B cell (primary cell): ENCODE data around the gene ATG4B. TPM values are rescaled to one million over a fixed set of nuclear protein-coding genes. Genes with fewer than 3 reads are reported as not detected.

Experiments
- ATAC-seq: fragments of 200-7000 bp; cut with Tn5 transposase; one replicate; pipeline ENCODE4 v1.10.0; 2021; ENCODE audit warnings: low read depth, mild to moderate bottlenecking, moderate number of reproducible peaks, moderate library complexity
- CTCF ChIA-PET: fragments of 350-600 bp; sonication (Branson Sonifier 250); formaldehyde crosslinking; loops from one replicate; lab custom pipeline; 2021; ENCODE audit warnings: antibody characterized with exemption, inconsistent platforms; lab: Charles Lee
- POLR2A ChIA-PET: fragments of 350-600 bp; sonication (Branson Sonifier 250); formaldehyde crosslinking; loops from one replicate; lab custom pipeline; 2021; ENCODE audit warnings: antibody characterized with exemption; lab: Charles Lee
- DNase-seq: peaks from one replicate; pipeline ENCODE4 v3.0.0; 2013
- H2AFZ ChIP-seq: 2 replicates; pipeline ENCODE4 v1.6.1; 2012; ENCODE audit warnings: mild to moderate bottlenecking, low read depth, low read length; ENCODE audit not compliant: insufficient read depth, poor library complexity, severe bottlenecking
- H3K27ac ChIP-seq, 2 donors: 1 replicate in 1 of 2; 2 replicates in 1 of 2; pipeline ENCODE4 v1.5.1; 2012 to 2013; ENCODE audit warnings: low read length in 2 of 2, mild to moderate bottlenecking in 2 of 2, moderate library complexity in 1 of 2
- H3K27me3 ChIP-seq, 4 experiments: fragments of 200-600 bp in 1 of 4; sonication (generic) in 1 of 4; replicated peaks in 1 of 4; 1 replicate in 2 of 4; 2 replicates in 2 of 4; pipeline versions ENCODE4 v1.6.1 to v1.7.0; 2013 to 2016; ENCODE audit warnings: low read length in 3 of 4, mild to moderate bottlenecking in 2 of 4, mixed read lengths in 1 of 4, moderate library complexity in 1 of 4; ENCODE audit not compliant: insufficient read depth in 4 of 4, control insufficient read depth in 3 of 4; ENCODE audit errors: control extremely low read depth in 1 of 4
- H3K36me3 ChIP-seq, 2 experiments: replicated peaks in 1 of 2; 1 replicate in 1 of 2; 2 replicates in 1 of 2; pipeline versions ENCODE4 v1.6.1 to v1.7.1; 2013; ENCODE audit warnings: low read length in 1 of 2; ENCODE audit not compliant: insufficient read depth in 2 of 2, control insufficient read depth in 1 of 2; ENCODE audit errors: control extremely low read depth in 1 of 2, extremely low read depth in 1 of 2
- H3K4me1 ChIP-seq, 2 donors: fragments of 200-600 bp in 1 of 2; sonication (generic) in 1 of 2; 1 replicate in 1 of 2; 2 replicates in 1 of 2; pipeline versions ENCODE4 v1.5.1 to v1.6.1; 2013 to 2017; ENCODE audit warnings: low read length in 2 of 2; ENCODE audit not compliant: control insufficient read depth in 2 of 2, insufficient read depth in 2 of 2
- H3K4me2 ChIP-seq: replicated peaks from 2 replicates; pipeline ENCODE3; 2012; ENCODE audit warnings: mild to moderate bottlenecking, low read depth, low read length; ENCODE audit not compliant: poor library complexity, severe bottlenecking
- H3K4me3 ChIP-seq, 5 experiments: fragments of 200-600 bp in 1 of 5; sonication (generic) in 1 of 5; 1 replicate in 3 of 5; 2 replicates in 2 of 5; pipeline versions ENCODE4 v1.5.1 to v1.7.0; 2011 to 2016; ENCODE audit warnings: low read length in 4 of 5, mild to moderate bottlenecking in 4 of 5, low read depth in 2 of 5, control low read depth in 1 of 5, moderate library complexity in 1 of 5; ENCODE audit not compliant: insufficient read depth in 1 of 5; ENCODE audit errors: control extremely low read depth in 1 of 5, extremely low read depth in 1 of 5
- H3K79me2 ChIP-seq: fragments of 200-600 bp; sonication (generic); one replicate; pipeline ENCODE4 v1.6.0; 2016; ENCODE audit warnings: low read length; ENCODE audit not compliant: control insufficient read depth, insufficient read depth
- H3K9ac ChIP-seq: fragments of 200-600 bp; sonication (generic); 2 replicates; pipeline ENCODE4 v1.6.1; 2017; ENCODE audit warnings: mild to moderate bottlenecking, low read length, moderate library complexity
- H3K9me3 ChIP-seq, 3 donors: one replicate each; pipeline versions ENCODE4 v1.6.1 to v1.7.1; 2013; ENCODE audit warnings: low read length in 2 of 3; ENCODE audit not compliant: control insufficient read depth in 2 of 3, insufficient read depth in 1 of 3; ENCODE audit errors: control extremely low read depth in 1 of 3
- H4K20me1 ChIP-seq: 2 replicates; pipeline ENCODE4 v1.6.0; 2012; ENCODE audit warnings: mild to moderate bottlenecking, low read length; ENCODE audit not compliant: insufficient read depth, control insufficient read depth, poor library complexity, severe bottlenecking
- H3K27ac Mint-ChIP-seq: one replicate; pipeline ENCODE4 v1.8.0; 2021; ENCODE audit warnings: mixed read lengths
- H3K27me3 Mint-ChIP-seq: one replicate; pipeline ENCODE4 v1.8.0; 2021; ENCODE audit warnings: mixed read lengths
- H3K4me1 Mint-ChIP-seq: one replicate; pipeline ENCODE4 v1.8.0; 2021; ENCODE audit warnings: mixed read lengths
- H3K4me3 Mint-ChIP-seq: one replicate; pipeline ENCODE4 v1.8.0; 2021; ENCODE audit warnings: mixed read lengths
- H3K9me3 Mint-ChIP-seq: one replicate; pipeline ENCODE4 v1.8.0; 2022; ENCODE audit warnings: mixed read lengths; ENCODE audit not compliant: insufficient read depth
- CTCF ChIP-seq: fragments of 200-600 bp; IDR thresholded peaks from one replicate; pipeline ENCODE4 v1.8.0; 2022; ENCODE audit warnings: antibody characterized with exemption, mild to moderate bottlenecking
- EZH2 ChIP-seq: IDR thresholded peaks from 2 replicates; pipeline ENCODE4 v1.6.1; 2012; ENCODE audit warnings: borderline replicate concordance, low read depth, mild to moderate bottlenecking, moderate library complexity, low read length; ENCODE audit not compliant: insufficient read depth, poor library complexity, severe bottlenecking
- WGBS: methylation state at CpG from one replicate; pipeline ENCODE4 v1.1.5; 2013; ENCODE audit warnings: missing lambda C conversion rate; ENCODE audit not compliant: insufficient coverage; 5-methylcytosine and 5-hydroxymethylcytosine counted together
- intact Hi-C: fragments of 100-400 bp; cut with micrococcal nuclease; formaldehyde crosslinking; loops from one replicate; pipeline ENCODE4 v1.10.0; 2022
- polyA plus RNA-seq: library from polyadenylated mRNA; depleted of rRNA; stranded (reverse); fragments of >200 nt; gene quantifications from 2 replicates; pipeline ENCODE4 v1.2.3, GENCODE V29; 2012
- total RNA-seq, 2 donors: library from RNA; stranded (reverse); fragments of 120-200 nt in 1 of 2; gene quantifications; 1 replicate in 1 of 2; 2 replicates in 1 of 2; pipeline versions ENCODE4 v1.2.3 to v1.2.4, GENCODE V29; 2013 to 2022

ATG4B gene
- total and polyA plus RNA-seq, 2 donors (not counting 1 experiment from before 2014, with no cell fraction given) = 130 TPM

- ATAC-seq = no peak
- 92% methylated on average over 31 of the region's 31 CpGs for WGBS
- H3K9ac ChIP-seq = no peak overlapping the region
- no peak overlapping the region for H3K4me3 Mint-ChIP-seq
- H3K4me1 Mint-ChIP-seq = no peaks in the 10 kb centered on the region
- no peak overlapping the region for H3K27ac ChIP-seq
- TF ChIP-seq EZH2 (no peak), CTCF (no peak)
- H3K9me3 ChIP-seq = no peaks in the 10 kb centered on the region
- H3K36me3 ChIP-seq = peaks cover 0 to 38% of the 10 kb centered on the region in 2 experiments
- DNase-seq = no peak
- no peaks in the 10 kb centered on the region for H4K20me1 ChIP-seq
- H3K27ac Mint-ChIP-seq = no peak overlapping the region
- no peaks in the 10 kb centered on the region for H3K27me3 ChIP-seq
- no peak overlapping the region for H3K4me3 ChIP-seq
- ChIA-PET CTCF (interaction anchor here (1.1 kb wide), 1 partner anchor 208 kb away, joined by 3 read pairs; no protein-coding TSS in a partner anchor), POLR2A (no interaction called here)
- no peaks in the 10 kb centered on the region for H3K4me1 ChIP-seq
- no peaks in the 10 kb centered on the region for H3K27me3 Mint-ChIP-seq
- H2AFZ ChIP-seq = no peak overlapping the region
- no peaks in the 10 kb centered on the region for H3K79me2 ChIP-seq
- intact Hi-C loops = no loop called here
- H3K4me2 ChIP-seq = no peak overlapping the region
- no peaks in the 10 kb centered on the region for H3K9me3 Mint-ChIP-seq
Measured at GRCh38 chr2:241670333-241671110, 33.0 kb downstream of the ATG4B start.
